ENCODE measurements around the gene PYY.

- TF ChIP-seq CTCF (conservative IDR thresholded peaks at IDR 0.05; ENCODE audit: low read depth, low read length) (no peak), EZH2 (IDR thresholded peaks at IDR 0.05; ENCODE audit: low read length, unreplicated experiment) (no peak), EZH2phosphoT487 (IDR thresholded peaks at IDR 0.05; ENCODE audit: borderline replicate concordance, low read length) (no peak)
These were observed 21.4 kb downstream of the PYY start for GRCh38 chr17:43932357-43932756.
